GM19099 (cell line): ENCODE data around the gene MTURN.

Experiments used
- POLR2A ChIP-seq: IDR thresholded peaks from 3 replicates; pipeline ENCODE4 v1.6.1; 2011; ENCODE audit warnings: low read depth; ENCODE audit not compliant: insufficient read length; ENCODE audit errors: extremely low read depth

Gene MTURN

DNA sequence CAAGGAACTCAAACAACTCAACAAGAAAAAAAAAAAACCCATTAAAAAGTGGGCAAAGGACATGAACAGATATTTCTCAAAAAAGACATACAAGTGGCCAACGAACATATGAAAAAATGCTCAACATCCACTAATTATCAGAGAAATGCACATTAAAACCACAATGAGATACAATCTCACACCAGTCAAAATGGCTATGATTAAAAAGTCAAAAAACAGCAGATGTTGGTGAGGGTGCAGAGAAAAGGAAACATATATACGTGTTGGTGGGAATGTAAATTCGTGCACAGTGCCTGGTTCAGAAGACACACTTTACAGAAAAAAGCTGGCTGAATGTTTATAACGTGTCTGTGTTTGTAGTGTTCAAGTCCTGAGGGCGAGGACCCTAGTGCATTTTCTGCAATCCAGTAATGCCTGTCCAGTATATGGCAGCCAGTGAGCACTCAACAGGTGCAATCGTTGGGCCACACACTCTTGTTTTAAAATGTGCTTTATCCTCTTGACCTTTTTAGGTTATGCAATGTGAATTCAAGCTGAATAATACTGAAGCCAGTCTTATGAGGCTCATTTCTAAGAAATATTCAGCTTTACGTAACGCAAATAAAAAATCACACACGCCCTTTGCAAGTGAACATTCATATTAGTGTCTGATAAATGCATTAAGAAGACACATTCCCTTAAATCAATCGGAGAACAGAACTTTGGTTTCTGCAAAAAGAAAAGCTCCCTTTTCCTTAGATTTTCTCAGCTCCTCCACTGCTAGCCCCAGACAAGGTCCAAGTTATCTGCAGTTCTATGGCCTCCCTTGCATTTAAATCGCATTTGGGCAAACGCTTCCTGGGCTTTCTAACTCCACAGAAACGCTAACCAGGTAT lies 813 bp upstream of the MTURN start:
- no peak for TF ChIP-seq POLR2A

DNA sequence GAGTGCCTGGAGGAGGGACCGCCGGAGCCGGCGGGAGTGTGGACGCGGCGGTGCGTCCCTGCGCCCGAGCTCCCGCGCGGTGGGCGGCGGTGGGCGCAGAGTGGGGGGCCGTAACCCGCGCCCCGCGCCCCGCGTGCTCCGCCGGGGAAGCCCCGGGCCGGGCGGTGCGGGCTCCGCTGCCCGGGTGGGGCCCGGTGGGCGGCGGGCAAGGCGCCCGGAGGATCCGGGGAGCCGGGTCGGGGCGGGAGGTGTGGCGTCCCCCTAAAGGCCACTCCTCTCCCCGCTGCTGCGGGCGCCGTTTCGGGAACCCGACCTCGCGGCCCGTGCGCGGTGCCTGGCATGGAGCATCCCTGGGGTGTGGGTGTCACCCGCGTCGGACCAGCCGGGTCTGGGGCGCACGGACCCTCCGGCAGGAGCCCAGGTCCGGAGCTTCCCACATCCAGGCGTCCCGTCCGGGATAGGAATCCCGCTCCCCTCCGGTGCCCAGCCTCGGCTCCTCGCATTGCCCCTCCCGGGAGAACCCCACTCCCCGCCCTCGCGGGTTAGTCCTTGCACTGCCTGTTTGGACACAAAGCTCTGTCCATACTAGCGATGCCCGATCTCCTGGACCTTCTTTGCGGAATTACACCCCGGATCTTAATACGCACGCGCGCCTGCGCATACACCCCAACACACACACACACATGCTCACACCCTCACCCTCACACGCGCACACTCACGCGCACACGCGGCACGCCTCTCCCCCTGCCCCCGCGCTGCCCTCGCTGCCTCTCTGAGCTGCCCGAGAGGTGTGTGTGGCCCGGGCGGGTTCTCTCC lies 723 bp downstream of the MTURN start:
- TF ChIP-seq POLR2A = no peak

DNA sequence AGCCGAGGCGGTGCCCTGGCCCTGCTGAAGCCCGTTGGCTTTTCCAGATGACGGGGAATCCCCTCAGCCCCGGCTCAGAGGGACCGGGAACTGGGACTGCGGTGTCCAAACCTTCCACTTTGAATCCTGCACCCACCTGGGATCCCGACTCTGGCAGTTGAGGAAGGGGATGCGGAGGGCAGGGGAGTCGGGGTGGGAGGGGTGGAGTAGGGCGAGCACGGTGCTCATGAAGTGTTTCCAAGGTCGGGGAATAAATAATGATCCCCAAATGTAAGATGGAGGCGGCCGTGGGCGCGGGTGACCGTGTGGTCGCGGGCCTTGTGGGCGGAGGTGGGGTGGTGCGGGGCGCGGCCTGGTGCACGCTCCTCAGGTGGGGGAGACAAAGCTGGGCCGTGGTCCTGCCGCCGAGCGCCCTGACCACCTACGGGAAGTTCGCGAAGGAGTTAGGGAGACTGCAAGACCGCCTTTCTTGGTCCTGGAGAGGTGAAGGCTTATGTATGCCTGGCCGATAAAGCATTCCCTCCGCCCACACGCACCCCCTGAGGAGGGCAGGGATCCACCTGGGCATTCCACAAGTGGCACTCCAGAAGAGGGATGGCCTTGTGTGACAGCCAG lies 1.4 kb downstream of the MTURN start:
- TF ChIP-seq POLR2A = no peak

DNA sequence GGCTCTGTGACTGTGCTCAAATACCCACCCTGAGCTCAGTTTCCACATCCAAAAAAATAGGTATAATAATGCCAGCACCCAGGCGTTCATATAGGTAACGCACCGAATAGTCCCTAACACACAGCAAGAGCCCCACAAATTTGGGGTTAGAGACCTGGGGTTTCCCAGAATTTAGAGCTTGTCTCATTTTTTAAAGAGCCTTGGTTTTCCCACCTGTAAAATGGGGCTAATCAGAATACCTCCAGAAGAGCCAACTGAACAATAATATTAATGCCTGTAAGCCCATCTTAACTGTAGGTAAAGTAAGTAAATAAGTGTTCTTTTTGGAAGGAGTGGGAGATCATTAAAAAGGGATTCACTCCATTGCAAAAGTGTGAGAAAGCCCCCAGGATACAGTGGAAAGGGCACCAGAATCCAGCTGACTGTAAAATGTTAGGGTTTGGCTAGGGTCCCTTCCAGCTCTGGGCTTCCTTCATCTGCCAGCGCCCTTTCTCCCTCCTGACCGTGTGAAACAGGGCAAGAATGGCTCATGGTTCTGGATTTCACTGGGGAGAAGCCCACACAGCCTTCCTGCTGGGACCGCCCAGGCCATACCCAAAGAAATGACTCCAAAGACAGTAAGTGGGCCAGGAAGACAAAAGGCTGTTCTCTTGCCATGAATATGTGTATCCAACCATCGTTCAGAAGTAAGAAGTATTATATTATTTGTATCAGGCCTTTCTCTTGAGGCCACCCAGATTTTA lies 2.1 kb downstream of the MTURN start:
- no peak for TF ChIP-seq POLR2A

DNA sequence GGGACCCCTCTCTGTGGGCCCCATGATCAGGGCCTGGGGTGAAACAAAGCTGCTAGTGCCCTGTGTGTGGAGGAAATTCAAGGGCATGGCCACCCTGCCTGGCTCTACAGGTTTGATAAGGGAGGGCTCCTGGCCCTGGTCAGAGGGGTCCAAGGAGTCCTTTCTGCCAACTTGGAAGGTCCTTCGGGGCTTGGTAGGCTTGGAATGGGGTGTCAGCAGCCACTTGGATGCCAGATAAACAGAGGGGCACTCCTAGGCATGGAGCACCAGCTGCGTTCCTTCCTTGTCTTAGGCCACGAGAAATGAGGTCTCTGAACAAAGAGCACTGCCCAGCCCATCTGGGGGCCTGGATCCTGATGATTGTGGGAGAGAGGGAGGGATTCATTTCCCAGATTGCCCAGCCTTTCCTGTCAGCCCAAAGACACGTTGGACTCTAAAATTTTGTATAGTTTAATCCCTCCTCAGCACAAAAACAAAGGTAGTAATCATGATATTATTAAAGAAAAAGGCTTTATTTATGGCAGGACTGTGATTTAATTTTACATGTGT lies 5.1 kb downstream of the MTURN start:
- no peak for TF ChIP-seq POLR2A

DNA sequence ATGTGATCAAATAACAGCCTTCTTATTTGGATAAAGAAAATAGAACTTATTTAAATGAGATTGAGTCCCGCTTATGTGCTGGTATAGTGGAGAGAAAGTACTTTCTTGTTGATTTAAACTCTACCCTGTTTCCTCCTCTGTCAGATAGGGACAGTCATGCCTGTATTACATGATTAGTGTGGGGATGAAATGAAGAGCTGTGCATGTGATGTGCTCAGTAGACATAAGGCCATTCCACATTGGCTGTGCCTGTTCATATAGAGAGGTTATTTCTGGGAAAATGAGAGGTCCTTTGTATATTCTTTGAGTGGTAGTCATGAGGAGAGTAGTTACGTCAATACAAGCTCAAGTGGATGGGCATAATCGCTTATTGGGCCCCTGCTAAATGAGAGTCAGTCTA lies 5.7 kb downstream of the MTURN start:
- TF ChIP-seq POLR2A = no peak

DNA sequence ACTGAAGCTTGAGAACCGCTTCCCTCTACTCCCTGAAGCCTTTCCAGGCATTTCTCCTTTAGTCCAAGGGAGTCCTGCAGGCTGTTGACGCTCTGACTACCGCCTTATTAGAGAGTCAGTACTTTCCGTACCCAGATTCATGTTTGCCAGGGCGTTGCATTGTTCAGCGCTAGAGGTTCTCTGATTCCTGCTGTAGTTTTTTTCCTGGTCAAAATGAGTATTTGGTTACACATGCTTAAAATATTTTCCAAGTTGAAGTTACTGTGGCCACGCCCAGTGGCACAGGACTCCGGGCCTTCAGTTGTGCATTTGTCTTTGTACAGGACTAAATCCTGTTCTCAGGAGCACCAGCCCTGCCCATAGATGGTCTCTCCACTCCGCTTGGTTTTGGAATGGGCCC lies 7.9 kb downstream of the MTURN start:
- TF ChIP-seq POLR2A = no peak

DNA sequence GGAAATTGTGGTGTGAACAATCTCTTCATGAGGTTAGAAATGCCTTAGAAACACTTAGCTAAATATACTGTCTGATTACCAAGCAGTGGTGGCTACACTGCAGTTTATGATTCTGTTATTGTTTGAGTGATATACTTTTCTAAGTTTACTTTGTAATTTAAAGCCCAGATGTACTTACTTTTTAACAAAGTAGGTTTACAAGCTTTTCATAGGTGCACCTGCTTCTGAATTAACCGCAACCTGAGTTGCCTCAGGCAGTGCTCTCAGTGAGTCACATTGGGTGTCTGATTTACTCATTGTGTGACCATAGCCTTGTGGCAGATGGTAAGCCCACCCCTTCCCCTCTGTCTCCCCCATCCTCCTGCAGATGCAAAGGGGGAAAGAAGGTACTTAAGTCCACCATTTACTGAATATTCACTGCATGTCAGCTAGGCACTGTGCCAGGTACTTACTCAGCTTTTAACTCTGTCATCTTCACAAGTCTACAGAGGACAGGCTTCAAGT lies 9.0 kb downstream of the MTURN start:
- no peak for TF ChIP-seq POLR2A

DNA sequence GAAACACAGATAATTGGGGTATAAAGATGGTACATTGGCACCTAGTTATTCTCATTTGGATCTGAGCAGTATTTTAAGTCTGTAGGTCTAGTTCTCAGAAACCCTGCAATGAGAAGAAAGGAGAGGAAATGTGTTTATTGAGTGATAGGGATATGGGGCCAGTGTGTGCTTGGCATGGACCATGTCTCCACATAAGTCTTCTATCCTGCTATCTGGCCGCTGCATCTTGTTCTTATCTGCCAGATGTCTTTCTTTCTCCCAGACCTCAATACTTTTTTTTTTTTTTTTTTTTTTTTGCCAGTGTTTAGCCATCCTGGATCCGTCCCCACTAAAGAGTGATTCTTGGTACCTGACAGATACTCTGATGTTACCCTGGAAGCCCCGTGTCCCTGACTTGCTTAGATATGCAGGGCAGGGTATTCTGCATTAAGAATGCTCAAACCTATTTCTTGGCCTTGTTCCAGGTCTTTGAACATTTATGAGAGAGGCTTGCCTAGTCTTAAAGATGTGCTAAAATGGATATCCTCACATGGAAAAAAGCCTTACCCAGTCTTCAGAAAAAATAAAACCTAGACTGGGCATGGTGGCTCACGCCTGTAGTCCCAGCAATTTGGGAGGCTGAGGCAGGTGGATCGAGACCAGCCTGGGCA lies 10.0 kb downstream of the MTURN start:
- TF ChIP-seq POLR2A = no peak

DNA sequence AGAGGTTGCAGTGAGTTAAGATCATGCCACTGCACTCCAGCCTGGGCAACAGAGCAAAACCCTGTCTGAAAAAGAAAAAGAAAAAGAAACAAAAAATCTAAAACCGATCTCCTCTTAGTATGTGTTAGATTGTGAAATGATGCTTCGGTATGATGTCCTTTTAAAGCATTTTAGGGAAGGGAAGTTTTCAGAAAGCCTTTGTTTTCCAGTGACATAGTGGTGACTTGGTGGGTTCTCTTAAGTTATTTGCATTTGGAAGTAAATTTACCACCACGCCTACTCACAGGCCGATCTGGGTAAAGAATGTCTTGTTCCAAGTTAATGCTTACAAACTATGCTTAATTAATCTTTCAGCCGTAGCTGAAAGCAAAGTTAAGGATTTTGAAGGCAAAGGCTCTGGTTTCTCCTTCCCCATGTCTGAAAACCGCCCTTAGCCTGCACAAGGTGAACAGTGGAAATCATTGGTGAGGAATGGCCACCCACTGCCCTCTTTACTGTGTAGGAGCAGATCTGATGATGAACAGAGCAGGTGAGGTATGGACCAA lies 10.7 kb downstream of the MTURN start:
- no peak for TF ChIP-seq POLR2A

DNA sequence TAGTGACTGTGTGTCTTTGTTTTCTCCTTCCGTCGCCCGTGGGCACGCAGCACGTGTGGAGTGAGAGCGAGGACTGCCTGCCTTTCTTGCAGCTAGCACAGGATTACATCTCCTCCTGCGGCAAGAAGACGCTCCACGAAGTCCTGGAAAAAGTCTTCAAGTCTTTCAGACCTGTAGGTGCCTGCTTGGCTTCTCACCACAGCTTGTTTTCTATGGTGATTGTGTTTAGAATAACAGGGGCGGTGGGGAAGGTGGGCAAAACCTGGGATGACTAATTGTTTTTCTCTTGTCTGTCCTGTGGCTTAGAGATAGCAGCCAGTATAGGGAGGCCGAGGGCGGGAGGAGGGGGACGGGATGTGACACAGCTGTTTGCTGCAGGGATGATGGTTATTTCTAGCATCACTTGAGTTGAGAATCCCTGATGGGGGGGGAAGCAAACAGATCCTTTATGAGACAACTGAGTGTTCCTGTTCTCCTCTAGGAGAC lies 11.4 kb downstream of the MTURN start:
- TF ChIP-seq POLR2A = no peak

DNA sequence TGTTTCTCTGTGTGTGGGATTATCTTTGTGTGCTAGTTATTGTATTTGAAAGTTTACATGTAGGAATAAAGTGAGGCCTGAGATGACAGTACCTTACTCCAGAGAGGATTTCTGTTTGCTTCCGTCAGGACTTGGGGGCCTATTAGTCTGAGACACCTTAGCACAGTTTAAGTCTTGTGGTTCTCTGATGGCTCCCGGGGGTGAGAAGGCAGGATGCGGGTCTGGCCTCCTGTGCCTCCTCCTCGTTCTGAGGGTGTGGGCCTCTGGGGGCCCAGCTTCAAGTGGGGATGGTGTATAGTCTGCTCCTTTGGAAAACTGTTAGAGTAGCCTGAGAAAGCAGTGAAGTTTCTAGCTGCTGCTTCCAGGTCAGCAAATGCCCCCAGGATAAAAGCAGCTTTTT lies 12.4 kb downstream of the MTURN start:
- TF ChIP-seq POLR2A = no peak

DNA sequence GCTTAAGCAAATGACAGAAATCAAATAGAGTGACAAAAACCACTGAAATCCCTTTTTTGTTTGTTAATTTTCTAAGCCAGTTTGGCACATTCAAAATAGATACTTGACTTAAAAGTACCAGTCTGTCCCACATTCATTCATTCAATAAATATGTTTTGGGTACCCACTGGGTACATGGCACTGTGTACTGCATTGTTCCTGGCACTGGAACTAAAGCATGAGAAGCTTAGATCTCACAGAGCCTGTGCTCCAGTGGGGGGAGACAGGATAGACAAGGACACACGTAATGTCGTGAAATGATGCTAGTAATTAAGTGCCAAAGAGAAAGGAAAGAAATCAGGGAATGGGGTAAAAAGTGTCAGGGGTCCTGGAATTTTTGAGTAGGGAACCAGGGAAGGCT lies 13.0 kb downstream of the MTURN start:
- no peak for TF ChIP-seq POLR2A
